Activated CD8-positive, alpha-beta memory T cell treated with anti-CD3 and anti-CD28 coated beads for 36 hours (primary cell): ENCODE measurements around the gene DCTPP1. TPM values are rescaled to one million over a fixed set of nuclear protein-coding genes. Genes with fewer than 3 reads are reported as not detected.

Experiments used
- total RNA-seq, 2 experiments: library from RNA; stranded (reverse); gene quantifications; one replicate each; pipeline ENCODE4 v1.2.3, GENCODE V29; 2021

DCTPP1 gene
- total RNA-seq, 2 experiments from 2014 or later = 182 TPM

Other genes with a start within 250 kb of the DCTPP1 start
- gene CORO1A, start 246.4 kb downstream of the DCTPP1 start, total RNA-seq = 100 to 1,000 TPM; 971 to 991 TPM
- 100 to 1,000 TPM; 266 to 297 TPM for gene BOLA2B, start 236.4 kb downstream of the DCTPP1 start, total RNA-seq
- 10 to 100 TPM; 62.6 to 72.6 TPM for gene SLX1A, start 236.2 kb downstream of the DCTPP1 start, total RNA-seq
- 10 to 100 TPM; 11.6 to 12.7 TPM for gene SULT1A3, start 230.8 kb downstream of the DCTPP1 start, total RNA-seq
- gene NPIPB13, start 181.6 kb downstream of the DCTPP1 start, total RNA-seq = 1 to 10 TPM; 7.7 to 8.6 TPM
- gene CD2BP2, start 74.7 kb downstream of the DCTPP1 start, total RNA-seq = 10 to 100 TPM; 77.8 to 80.4 TPM
- 10 to 100 TPM; 56.9 to 57.8 TPM for gene TBC1D10B, start 59.5 kb downstream of the DCTPP1 start, total RNA-seq
- gene MYL11, start 55.2 kb downstream of the DCTPP1 start, total RNA-seq = 1 to 10 TPM in 1 of 2 experiments, under 1 TPM in 1; 0.80 to 1.6 TPM
- gene SEPTIN1, start 47.5 kb downstream of the DCTPP1 start, total RNA-seq = 100 to 1,000 TPM; 186 to 194 TPM
- 10 to 100 TPM; 16.9 to 18.2 TPM for gene ZNF48, start 34.6 kb downstream of the DCTPP1 start, total RNA-seq
- gene ZNF771, start 22.4 kb downstream of the DCTPP1 start, total RNA-seq = 1 to 10 TPM; 7.5 to 8.3 TPM
- gene SEPHS2, start 15.8 kb upstream of the DCTPP1 start, total RNA-seq = 10 to 100 TPM; 70.8 to 71.3 TPM
- 100 to 1,000 TPM; 222 to 233 TPM for gene ITGAL, start 42.7 kb upstream of the DCTPP1 start, total RNA-seq
- 10 to 100 TPM; 14.6 to 15.7 TPM for gene ZNF768, start 96.5 kb upstream of the DCTPP1 start, total RNA-seq
- 10 to 100 TPM; 13.6 to 15.0 TPM for gene ZNF747, start 104.8 kb upstream of the DCTPP1 start, total RNA-seq
- 10 to 100 TPM; 14.1 to 15.0 TPM for gene ZNF764, start 128.3 kb upstream of the DCTPP1 start, total RNA-seq
- 10 to 100 TPM in 1 of 2 experiments, 1 to 10 TPM in 1; 9.4 to 10.0 TPM for gene ZNF688, start 141.7 kb upstream of the DCTPP1 start, total RNA-seq
- gene ZNF785, start 155.7 kb upstream of the DCTPP1 start, total RNA-seq = 10 to 100 TPM; 13.8 to 14.5 TPM
- gene ZNF689, start 180.4 kb upstream of the DCTPP1 start, total RNA-seq = 10 to 100 TPM; 12.5 to 12.7 TPM
- gene PRR14, start 220.9 kb upstream of the DCTPP1 start, total RNA-seq = 10 to 100 TPM; 87.8 to 95.1 TPM
- 100 to 1,000 TPM; 107 to 119 TPM for gene FBRS, start 228.4 kb upstream of the DCTPP1 start, total RNA-seq